Fibroblast of mammary gland (primary cell): ENCODE measurements around the gene SEC16A.

Experiments used
- DNase-seq: peaks from one replicate; pipeline ENCODE4 v3.0.0-alpha.2; 2010; ENCODE audit warnings: low read depth
- H3K4me3 ChIP-seq: 2 replicates; pipeline ENCODE4 v1.5.1; 2011; ENCODE audit warnings: low read depth, mild to moderate bottlenecking, low read length, moderate library complexity; ENCODE audit not compliant: control insufficient read depth
- CTCF ChIP-seq: conservative IDR thresholded peaks from 2 replicates; pipeline ENCODE4 v1.5.1; 2011; ENCODE audit warnings: low read depth, low read length, inconsistent platforms; ENCODE audit not compliant: control insufficient read depth, insufficient read depth

SEC16A gene

GRCh38 chr9:136484153-136485048 lies 1.6 kb upstream of the SEC16A start:
- TF ChIP-seq CTCF, result no peak
- peak overlapping the region; percentile 69 for H3K4me3 ChIP-seq
- DNase-seq, result no peak

GRCh38 chr9:136483589-136484152 lies 831 bp upstream of the SEC16A start:
- peak overlapping the region; percentile 69 for H3K4me3 ChIP-seq
- TF ChIP-seq CTCF, result no peak
- peak; percentile 73 for DNase-seq

- peak overlapping the region; percentile 72 for H3K4me3 ChIP-seq
- TF ChIP-seq CTCF, result no peak
- DNase-seq, result peak; percentile 47
These were observed 621 bp downstream of the SEC16A start for GRCh38 chr9:136482046-136482792.

DNA sequence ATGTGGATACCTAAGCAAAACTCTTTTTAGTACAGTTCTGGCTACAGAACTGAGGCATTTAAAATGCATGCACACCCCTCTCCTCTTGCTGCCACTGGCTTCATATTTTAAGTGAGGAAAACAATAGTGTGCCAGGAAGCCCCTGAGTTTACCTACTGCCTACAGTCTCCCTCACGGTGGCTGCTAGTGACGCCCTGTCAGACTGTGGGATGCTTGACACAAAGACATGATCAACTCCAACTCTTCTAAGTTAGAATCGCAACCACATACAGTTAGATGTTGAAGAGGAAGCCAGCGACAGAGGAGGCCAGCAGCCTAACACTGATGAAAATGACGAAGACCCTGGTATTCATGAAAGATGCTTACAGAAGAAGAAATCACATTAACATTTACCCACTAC lies 1.3 kb downstream of the SEC16A start:
- no peak for DNase-seq
- no peak for TF ChIP-seq CTCF

DNA sequence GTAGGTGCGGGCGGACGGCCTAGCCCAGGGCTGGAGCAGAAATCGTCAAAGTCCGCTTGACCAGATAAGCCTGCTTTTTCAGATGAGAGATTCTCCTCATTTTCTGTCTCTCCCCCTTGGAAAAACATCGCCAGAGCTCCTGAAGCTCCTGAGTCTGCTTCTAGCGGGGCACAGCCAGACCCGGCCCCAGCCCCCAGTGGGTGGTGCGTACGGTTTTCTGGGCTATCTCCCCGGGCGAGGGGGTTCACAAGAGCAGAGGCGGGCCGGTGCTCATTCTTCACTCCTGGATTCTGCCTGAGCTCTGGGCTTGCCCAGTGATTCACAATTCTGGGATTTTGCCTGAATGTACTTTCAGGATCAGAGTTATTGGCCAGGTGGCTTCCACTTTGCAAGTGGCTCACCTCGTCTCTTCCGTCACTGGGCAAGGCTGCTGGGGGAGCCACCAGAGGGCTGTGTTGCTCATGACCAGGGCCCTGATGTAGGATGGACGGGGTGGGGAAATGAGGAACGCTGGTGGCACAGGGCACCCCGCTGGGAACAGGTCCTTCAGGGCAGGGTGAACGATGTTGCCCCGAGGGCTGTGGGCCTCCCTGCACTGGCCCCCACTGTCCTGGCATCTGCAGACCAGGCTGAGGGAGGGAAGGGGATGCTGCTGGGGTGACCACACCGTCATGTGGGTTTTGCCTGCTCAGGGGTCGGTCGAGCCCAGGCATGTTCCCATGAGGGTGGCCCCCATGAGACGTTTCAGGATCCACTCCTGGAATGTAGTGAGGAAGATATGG lies 6.3 kb downstream of the SEC16A start:
- no peak overlapping the region for H3K4me3 ChIP-seq

More for the DNA sequence above, 1.3 kb downstream of the SEC16A start:
- peak overlapping the region; percentile 72 for H3K4me3 ChIP-seq

More for the DNA sequence above, 6.3 kb downstream of the SEC16A start:
- TF ChIP-seq CTCF, result no peak
- no peak for DNase-seq
